Renal cortical epithelial cell (primary cell): ENCODE results near the gene PDXDC1. TPM values are rescaled to one million over a fixed set of nuclear protein-coding genes. Genes with fewer than 3 reads are reported as not detected.
"Not testable (repeated sequence)": the region's sequence is repeated elsewhere in the genome, so short reads cannot be mapped to it uniquely, and the experiment has no call there.

Experiments used
- DNase-seq: peaks from one replicate; pipeline ENCODE4 v3.0.0-alpha.2; 2011; ENCODE audit warnings: low read depth
- total RNA-seq: library from RNA; depleted of rRNA; stranded (reverse); fragments of >200 nt; gene quantifications from 2 replicates; pipeline ENCODE4 v1.2.3, GENCODE V29; 2014

The PDXDC1 gene
- total RNA-seq, 1 donor from 2014 or later = 90.2 TPM

DNA sequence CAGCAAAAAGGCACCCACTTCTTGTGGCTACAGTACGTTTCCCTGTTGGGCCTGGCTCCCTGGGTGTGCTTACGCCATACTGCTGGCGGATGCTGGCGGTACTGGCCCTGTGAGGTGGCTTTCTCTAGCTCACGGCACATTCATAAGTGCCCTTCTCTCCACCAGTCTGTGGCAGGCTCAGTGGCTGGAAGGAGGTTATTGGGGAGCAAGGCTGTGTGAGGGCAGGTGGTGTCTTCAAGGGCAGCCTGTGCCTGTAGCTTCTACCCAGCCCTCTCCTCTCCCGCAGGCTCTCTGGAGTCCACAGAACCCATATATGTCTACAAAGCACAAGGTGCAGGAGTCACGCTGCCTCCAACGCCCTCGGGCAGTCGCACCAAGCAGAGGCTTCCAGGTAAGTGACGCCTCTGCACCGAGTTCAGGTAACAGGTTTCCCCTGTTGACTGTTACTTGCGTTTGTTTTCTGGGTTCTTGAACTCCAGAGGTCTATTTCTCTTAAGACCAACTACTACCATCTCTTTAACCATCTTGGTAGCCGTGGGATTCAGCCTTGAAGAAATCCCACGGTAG lies 60.4 kb downstream of the PDXDC1 start:
- no peak for DNase-seq

DNA sequence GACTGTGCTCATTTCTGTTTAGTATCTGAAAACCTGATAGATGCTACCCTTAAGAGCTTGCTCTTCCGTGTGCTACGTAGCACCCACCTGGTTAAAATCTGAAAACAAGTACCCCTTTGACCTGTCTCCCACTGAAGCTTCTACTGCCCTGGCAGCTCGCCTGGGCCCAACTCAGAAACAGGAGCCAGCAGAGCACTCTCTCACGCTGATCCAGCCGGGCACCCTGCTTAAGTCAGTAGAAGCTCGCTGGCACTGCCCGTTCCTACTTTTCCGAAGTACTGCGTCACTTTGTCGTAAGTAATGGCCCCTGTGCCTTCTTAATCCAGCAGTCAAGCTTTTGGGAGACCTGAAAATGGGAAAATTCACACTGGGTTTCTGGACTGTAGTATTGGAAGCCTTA lies 62.2 kb downstream of the PDXDC1 start:
- DNase-seq = no peak

DNA sequence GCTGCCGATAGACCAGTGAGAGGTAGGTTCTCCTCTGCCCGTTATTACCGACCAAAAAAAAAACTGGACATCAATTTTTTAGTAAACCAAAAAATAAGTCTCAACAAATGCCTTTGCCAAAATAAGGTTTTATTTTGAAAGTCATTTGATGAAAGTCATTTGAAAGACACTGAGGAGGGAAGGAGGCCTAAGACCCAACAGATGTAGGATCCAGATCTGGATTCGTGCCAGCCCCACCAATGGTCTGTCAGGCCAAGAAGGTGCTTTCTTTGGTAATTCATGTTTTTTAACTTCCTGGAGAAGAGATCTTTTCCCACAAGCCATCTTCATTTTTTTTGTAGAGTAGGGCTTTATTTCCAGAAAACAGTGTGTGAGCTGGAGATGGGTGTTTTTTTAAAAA lies 62.9 kb downstream of the PDXDC1 start:
- no peak for DNase-seq

DNA sequence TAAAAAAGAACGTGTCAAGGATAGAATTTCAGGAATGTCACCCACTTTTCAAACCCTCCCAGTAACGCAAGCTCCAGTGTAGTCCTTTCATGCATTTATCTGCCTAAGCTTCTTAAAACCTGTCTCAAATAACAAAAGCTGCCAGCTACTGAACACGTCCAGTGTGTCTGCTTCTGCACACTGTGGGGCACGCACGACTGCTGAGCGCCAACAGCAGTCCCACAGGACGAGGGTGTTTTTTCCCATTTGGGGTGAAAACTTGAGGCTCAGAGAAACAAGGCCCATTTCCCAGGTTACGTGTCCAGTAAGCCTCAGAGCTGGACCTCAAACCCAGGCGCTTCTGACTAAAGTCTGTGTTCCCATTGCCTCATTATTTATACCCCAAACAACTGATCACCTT lies 63.9 kb downstream of the PDXDC1 start:
- DNase-seq = no peak

DNA sequence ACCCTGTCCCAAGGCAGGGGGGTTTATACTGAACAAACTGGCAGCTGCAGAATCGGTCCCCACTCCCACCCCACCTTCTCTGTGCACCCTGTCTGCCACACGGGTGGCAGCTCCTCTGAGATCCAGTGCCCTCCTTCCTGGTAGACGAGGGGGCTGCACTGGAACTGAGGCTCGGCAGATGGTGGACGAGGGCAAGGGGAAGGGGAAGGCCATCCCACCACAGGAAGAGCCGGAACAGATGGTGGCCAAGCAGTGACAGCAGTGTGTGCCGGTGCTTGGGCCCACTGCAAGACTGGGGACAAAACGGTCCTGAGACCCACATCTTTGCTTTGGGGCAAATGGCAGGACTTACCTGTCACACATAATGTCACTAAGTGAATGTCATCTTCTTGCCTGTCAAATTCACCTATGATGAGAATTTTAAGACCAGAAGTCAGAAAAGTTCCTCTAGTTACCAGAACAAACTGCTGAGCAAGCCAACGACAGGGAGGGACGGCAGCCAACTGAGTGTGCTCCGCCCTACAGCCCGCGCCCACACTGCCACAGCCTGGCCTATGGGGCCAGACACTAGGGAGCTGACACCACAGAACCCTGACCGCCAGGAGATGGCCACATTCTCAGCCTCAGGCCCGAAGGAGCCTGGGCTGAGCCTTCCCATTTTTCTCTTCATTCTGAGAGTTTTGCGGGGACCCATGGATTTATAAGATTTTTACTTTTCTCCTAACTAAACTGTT lies 66.6 kb downstream of the PDXDC1 start:
- DNase-seq = no peak

DNA sequence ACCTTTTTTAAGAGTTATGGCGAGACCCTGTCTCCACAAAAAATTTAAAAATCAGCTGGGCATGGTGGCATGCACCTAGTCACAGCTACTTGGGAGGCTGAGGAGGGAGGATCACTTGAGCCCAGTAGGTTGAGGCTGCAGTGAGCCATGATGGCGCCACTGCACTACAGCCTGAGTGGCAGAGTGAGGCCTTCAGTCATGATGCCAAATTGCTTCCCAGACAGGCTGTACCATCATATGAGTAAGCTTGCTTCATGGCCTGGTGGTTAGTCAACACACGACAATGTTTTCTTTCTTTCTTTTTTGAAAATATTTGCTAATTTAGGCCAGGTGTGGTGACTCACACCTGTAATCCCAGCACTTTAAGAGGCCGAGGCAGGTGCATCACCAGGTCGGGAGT lies 68.5 kb downstream of the PDXDC1 start:
- no peak for DNase-seq

DNA sequence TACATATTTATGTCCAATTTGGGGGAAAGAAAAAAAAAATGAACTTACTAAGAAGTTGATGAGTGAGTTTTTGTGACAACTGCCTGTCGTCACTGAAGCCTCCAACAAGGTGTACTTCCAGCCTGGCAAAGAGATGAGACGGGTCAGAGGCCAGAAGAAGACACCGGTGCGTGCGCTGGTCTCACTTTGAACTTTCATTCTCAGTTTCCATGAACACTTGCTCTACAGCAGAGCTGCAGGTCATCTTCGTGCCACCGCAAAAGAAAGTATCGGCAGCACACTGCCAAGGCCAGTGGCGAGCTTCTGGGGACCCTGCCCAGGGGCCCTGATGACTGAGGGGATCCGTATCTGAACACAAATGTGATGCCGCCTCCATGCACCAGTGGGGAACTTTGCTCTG lies 69.5 kb downstream of the PDXDC1 start:
- no peak for DNase-seq

DNA sequence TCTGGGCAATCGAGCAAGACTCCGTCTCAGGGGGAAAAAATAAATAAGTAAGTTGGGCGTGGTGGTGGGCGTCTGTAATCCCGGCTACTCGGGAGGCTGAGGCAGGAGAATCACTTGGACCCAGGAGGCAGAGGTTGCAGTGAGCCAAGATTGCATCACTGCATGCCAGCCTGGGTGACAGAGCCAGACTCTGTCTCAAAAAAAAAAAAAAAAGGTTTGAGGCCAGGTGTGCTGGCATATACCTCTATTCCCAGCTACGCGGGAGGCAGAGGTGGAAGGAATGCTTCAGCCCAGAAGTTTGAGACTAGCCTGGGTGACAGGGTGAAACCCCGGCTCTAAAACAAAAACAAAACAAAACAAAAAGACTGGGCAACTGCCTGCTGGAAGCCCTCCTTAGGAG lies 70.4 kb downstream of the PDXDC1 start:
- DNase-seq = not testable (repeated sequence)

DNA sequence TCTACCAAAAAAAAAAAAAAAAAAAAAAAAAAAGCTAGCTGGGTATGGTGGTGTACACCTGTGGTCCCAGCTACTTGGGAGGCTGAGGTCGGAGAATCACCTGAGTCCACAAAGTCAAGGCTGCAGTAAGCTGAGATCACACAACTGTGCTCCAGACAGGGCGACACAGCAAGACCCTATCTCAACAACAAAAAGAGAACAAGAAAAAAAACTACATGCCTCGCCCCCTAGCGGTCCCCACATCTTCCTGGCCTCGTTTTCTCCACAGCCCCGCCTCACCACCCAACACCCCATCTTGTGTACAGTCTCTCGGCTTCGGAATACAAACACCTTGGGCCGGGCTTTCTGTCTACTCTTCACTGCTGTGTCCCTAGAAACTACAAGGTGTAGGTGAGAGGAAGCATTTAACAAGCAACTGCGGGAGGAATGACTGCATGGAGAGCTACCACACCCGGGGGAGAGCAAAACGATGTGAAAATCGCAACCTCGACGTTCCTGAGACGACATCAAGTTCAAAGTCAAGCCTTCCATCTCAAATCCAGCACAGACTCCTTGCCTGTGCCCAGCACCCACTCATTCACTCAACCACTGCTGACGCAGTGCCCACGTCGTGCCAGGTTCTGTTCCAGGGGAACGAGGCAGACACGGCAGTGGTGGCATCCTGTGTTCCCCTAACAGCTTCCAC lies 72.0 kb downstream of the PDXDC1 start:
- DNase-seq = no peak

DNA sequence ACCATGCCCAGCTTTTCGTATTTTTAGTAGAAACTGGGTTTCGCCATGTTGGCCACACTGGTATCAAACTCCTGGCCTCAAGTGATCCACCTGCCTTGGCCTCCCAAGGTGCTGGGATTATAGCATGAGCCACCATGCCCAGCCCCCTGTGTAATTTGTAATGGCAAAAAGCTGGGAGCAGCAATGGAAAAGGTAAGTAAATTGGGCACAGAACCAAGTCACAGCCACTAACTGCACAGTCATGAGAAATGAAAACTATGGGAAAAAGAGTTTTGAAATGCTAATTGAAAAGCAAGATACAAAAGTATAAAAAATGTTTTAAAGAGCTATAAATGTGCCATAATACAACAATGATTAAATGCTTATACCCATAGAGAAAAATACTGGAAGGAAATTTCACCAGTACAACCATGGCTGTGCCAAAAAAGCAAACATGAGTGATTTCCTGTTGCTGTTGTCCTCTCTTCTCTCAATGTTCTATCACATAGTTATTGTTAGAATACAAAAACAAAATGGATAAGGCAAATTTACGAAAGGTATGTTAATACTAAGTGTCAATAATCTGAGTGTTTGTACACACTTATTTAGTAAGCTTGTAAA lies 74.9 kb downstream of the PDXDC1 start:
- no peak for DNase-seq

DNA sequence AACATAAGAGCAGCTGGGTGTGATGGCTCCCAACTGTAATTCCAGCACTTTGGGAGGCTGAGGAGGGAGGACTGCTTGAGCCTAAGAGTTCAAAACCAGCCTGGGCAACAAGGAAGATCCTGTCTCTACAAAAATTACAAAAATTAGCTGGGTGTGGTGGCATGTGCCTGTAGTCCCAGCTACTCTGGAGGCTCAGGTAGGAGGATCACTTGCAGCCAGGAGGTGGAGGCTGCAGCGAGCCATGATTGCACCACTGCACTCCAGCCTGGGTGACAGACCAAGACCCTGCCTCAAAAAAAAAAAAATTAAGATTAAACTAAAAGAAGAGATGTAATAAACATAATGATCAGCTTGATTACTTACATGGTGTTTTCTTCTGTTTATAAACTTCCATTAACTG lies 75.6 kb downstream of the PDXDC1 start:
- DNase-seq = not testable (repeated sequence)

DNA sequence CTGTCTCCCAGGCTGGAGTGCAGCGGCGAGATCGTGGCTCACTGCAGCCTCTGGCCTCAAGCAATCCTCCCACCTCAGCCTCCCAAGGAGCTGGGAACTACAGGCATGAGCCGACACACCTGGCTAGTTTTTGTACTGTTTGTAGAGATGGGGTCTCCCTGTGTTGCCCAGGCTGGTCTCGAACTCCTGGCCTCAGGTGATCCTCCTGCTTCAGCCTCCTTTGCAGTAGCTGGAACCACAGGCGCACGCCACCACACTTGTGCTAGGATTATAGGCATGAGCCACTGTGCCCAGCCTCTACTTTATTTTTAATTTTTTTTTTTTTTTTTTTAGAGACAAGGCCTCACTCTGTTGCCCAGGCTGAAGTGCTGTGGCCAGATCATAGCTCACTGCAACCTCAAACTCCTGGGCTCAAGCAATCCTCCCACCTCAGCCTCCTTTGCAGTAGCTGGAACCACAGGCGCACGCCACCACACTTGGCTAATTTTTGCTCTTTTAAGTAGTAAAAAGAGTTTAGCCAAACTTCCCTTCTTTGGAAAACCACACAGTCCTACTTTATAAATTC lies 76.6 kb downstream of the PDXDC1 start:
- no peak for DNase-seq

DNA sequence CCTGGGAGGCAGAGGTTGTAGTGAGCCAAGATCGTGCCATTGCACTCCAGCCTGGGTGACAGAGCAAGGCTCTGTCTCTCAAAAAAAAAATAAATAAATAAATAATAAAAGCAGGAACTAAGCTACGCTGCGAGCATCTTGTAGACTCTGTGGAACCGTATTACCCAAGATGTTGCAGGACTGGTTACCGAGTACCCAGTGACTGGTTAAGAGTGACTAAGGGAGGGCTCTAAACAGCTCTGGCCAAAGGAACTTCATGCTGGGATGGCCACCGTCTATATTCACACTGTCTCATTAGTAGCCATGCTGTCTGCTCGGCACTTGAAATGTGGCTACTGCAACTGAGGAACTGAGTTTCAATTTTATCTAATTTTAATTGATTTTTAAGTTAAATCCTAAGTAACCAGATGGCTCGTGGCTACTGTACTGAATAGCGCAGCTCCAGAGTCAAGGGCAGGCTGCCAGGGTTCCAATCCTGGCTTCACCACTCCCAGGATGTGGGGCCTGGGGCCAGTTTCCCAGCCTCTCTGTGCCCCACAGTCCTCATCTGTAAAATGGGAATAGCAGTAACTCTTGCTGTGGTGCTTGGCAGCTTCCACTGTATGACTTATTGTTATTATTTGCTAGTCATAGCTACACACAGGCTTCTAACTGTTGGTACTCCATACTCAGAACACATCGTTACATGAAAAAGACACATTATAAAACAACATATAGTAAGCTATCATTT lies 78.1 kb downstream of the PDXDC1 start:
- no peak for DNase-seq

DNA sequence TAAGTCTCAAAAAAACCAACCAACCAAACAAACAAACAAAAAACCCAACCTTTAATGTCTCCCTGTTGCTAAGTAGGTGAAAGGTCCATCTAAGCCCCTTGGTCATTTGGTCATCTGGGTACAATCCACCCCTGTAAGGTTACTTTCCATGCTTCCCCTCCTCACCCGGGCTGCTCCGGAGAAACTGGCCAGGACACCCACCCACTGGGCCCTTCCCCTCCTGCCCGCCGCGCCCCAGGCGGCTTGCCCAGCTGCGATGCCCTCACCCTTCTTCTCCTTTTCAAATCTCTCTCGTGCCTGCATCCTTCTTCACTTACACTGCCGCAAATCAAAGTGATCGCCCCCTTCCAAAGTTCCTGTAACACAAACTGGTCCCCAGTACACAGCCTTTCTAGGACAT lies 79.1 kb downstream of the PDXDC1 start:
- DNase-seq = no peak

DNA sequence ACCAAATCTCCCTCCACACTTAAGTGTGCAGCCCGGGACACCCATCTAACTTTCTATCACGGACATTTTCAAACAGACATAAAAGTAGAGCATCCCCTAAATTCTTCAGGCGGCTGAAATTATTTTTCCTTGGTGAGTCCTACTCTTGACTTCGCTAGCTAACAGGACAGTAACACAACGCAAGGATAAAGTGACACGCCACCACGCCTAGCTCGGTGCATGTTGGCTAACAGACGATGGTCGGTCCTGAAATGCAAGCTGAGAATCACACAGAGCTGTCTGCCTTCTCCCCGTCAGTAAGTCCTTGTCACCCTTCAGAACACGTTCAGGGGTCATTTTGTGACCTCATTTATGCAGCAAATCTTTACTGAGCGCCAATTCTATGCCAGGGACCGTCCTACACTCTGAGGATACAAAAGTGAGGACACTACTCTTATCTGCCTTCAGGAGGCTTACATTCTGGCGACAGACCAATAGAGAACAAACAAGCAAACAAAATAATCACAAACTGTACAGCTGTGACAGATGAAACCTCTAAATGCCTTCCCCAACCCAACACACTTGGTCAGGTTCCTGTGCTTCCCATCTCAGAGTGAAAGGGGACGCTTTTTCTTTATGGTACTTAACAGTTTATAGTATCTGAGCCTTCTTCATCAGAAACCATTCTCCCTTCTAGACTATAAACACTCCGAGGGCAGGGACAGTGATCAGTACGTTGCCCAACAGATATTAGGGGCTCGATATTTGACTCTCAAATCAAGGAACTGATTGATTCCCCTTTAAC lies 79.7 kb downstream of the PDXDC1 start:
- no peak for DNase-seq

DNA sequence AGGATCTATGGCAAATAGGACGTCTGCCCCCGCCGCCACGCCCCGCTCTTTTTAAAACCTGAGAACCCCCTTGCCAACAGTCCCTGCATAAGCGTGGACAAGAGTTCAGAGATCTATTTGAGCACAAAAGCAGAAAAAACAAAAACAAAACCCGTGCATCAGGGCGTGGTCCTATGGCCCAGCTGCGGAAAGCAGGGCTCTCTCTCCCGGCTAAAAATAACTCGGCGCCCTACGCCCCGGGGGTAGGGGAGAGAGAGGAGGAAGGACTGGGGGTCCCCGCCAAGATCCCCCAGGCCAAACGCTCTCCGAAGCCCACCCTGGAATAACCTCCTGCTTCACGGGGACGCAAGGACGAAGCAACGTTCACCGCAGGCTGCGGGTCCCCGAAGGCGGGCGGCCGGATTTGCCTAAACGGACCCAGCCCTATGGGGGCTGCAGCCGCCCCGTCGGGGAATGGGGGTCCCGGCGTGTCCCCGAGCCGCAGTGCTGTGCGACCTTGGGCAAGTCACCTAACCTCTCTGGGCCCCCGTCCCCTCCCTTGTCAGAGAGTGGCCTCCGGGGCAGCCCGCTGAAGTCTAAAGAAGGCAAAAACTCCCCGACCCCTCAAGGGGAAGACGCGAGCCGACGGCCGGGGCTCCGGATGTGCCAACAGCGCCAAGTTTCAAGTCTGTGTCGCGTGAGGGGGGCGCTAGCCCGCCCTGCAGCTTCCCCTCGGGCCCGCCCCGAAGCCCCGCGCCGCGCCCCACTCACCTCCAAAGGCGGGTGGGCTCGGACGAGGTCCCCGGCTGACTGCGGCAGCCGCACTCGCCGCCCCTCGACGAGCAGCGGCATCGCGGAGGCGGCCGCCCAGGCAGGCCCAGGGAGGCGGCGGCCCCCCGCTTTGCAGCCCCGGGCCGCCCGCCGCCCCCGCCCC lies 80.6 kb downstream of the PDXDC1 start:
- DNase-seq = no peak

DNA sequence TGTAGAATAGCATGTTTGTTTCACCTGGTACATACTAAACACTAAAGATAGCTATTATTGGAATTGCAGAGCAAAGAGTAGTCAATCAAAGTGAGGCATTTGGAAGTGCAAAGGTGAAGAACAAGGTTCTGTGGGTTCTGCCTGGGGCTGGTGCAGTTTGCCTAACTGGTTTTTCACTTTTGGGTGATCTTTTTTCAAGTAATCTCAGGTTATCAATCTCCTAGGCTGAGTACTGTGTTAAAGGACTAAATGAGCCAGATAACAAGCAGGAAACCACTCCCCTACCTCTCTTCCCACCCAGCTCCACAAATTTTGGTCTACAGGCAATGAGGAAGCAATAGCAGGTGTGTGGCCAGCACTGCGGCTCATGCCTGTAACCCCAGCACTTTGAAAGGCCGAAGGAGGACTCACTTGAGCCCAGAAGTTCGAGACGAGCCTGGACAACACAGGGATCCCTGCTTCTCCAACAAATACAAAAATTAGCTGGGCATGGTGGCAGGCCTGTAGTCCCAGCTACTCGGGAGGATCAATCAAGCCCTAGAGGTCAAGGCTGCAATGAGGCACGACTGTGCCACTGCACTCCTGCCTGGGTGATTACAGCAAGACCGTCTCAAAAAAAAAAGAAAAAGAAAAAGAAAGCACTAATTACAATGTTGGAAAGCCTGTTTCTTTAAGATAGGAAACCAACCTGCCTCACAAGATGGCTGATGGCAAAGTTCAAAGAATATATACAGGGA lies 83.0 kb downstream of the PDXDC1 start:
- DNase-seq = no peak

DNA sequence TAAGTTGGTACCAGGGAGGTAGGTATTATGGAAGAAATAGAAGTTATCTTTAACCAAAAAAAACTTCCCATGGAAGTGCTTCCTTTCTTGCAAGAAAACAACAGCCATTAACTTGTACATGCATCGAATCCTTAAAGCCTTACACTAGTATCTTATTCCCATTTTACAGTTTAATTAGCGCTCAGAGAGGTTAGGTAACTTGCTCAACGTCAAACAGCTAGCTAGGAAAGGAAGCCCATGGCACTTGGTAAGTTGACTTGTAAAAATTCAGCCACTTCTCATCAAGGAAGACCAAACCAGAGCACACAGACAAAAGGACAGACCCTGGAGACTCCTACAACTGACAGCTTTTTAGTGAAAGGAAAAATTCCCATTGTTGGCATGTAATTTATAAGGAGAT lies 84.5 kb downstream of the PDXDC1 start:
- no peak for DNase-seq

DNA sequence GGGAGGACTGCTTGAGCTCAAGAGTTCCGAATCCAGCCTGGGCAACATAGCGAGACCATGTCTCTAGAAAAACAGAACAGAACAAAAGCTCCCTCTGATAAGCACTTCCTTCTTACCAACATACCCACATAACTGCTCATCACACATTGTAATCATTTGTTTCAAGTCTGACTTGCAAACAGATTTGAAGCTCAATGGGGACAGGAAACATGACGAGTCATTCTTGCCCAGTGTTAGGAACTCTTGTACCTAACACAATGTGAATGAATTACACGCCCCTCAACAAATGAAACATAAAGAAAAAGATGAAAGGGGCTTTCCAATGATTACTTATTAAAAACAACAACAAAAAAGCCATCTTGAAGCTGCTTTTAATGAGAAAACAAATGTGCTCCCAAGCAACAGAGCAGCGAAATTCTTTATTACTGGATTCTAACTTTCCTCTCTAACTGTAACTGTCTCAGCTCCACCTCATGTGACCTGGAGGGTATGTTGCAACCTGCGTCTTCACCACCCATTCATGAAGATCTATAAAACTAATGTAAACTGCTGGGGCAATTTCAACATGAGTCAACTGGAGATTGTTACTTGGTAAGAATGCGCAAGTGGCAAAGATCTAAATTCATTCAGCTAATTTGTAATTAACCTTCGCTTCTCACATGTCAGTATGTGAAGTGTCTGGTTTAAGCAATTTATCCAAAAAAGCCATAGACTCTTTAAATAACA lies 87.4 kb downstream of the PDXDC1 start:
- DNase-seq = peak; percentile 23
